IMR-90 (cell line): ENCODE measurements around the gene LRRC41. TPM values are rescaled to one million over a fixed set of nuclear protein-coding genes. Genes with fewer than 3 reads are reported as not detected.
A peak's percentile ranks its signal among the peaks of the same experiment; 100 is the strongest.

ENCODE experiments used
- ATAC-seq: fragments of 200-7000 bp; cut with Tn5 transposase; 2 replicates; pipeline ENCODE4 v1.9.1; 2020; ENCODE audit warnings: low read depth, mild to moderate bottlenecking, moderate library complexity
- BruUV-seq: library from RNA; stranded (reverse); fragments of 400-500 nt; replicated peaks from 2 replicates; lab custom pipeline; 2021; lab: Mats Ljungman, UMichigan
- CTCF ChIA-PET: fragments of 300-600 bp; formaldehyde crosslinking; extraction: SDS; loops from one replicate; lab custom pipeline; 2021; ENCODE audit warnings: antibody characterized with exemption; lab: Yijun Ruan, JAX
- POLR2A ChIA-PET: fragments of 300-600 bp; sonication (Branson Sonifier 250); formaldehyde crosslinking; loops from one replicate; lab custom pipeline; 2022; ENCODE audit warnings: antibody characterized with exemption; ENCODE audit not compliant: unreplicated experiment; lab: Charles Lee
- DNase-seq: peaks from one replicate; pipeline ENCODE4 v3.0.0; 2013
- H2AFZ ChIP-seq: replicated peaks from 2 replicates; pipeline ENCODE3; 2013; ENCODE audit warnings: low read length, mild to moderate bottlenecking; ENCODE audit not compliant: poor library complexity
- H2AK5ac ChIP-seq: 2 replicates; pipeline ENCODE4 v1.6.1; 2013; ENCODE audit warnings: low read depth, low read length, inconsistent platforms
- H2AK9ac ChIP-seq: replicated peaks from 2 replicates; pipeline ENCODE3; 2013; ENCODE audit warnings: mild to moderate bottlenecking, low read depth, low read length, moderate library complexity; ENCODE audit not compliant: poor library complexity
- H2BK120ac ChIP-seq: 2 replicates; pipeline ENCODE4 v1.6.1; 2013; ENCODE audit warnings: low read depth, low read length, inconsistent platforms
- H2BK15ac ChIP-seq: 3 replicates; pipeline ENCODE4 v1.6.1; 2013; ENCODE audit warnings: low read depth, low read length, inconsistent platforms
- H2BK20ac ChIP-seq: 2 replicates; pipeline ENCODE4 v1.6.1; 2013; ENCODE audit warnings: low read depth, mild to moderate bottlenecking, inconsistent platforms, low read length, moderate library complexity
- H2BK5ac ChIP-seq: 2 replicates; pipeline ENCODE4 v1.6.1; 2013; ENCODE audit warnings: mild to moderate bottlenecking, low read depth, low read length, inconsistent platforms; ENCODE audit not compliant: poor library complexity, severe bottlenecking
- H3K14ac ChIP-seq: replicated peaks from 2 replicates; pipeline ENCODE4 v1.6.1; 2013; ENCODE audit warnings: low read depth, low read length, inconsistent platforms
- H3K18ac ChIP-seq: 2 replicates; pipeline ENCODE4 v1.6.1; 2013; ENCODE audit warnings: low read depth, low read length, control low read depth
- H3K23ac ChIP-seq: 2 replicates; pipeline ENCODE4 v1.6.1; 2013; ENCODE audit warnings: low read depth, low read length, inconsistent platforms
- H3K27ac ChIP-seq: 2 replicates; pipeline ENCODE4 v1.5.1; 2013; ENCODE audit warnings: mild to moderate bottlenecking, control low read depth, low read length; ENCODE audit not compliant: insufficient read depth
- H3K27me3 ChIP-seq: 2 replicates; pipeline ENCODE4 v1.6.1; 2013; ENCODE audit warnings: low read length; ENCODE audit not compliant: control insufficient read depth, insufficient read depth
- H3K36me3 ChIP-seq: 2 replicates; pipeline ENCODE4 v1.6.1; 2013; ENCODE audit warnings: low read length, mixed read lengths; ENCODE audit not compliant: control insufficient read depth, insufficient read depth
- H3K4ac ChIP-seq: 2 replicates; pipeline ENCODE4 v1.6.1; 2013; ENCODE audit warnings: low read depth, low read length, inconsistent platforms
- H3K4me1 ChIP-seq: 2 replicates; pipeline ENCODE4 v1.6.1; 2013; ENCODE audit warnings: low read length, mixed read lengths; ENCODE audit not compliant: control insufficient read depth, insufficient read depth
- H3K4me2 ChIP-seq: 2 replicates; pipeline ENCODE4 v1.6.1; 2013; ENCODE audit warnings: low read depth, mild to moderate bottlenecking, control low read depth, low read length, moderate library complexity
- H3K4me3 ChIP-seq: 2 replicates; pipeline ENCODE4 v1.5.1; 2013; ENCODE audit warnings: low read depth, mild to moderate bottlenecking, control low read depth, low read length, moderate library complexity; ENCODE audit not compliant: insufficient read depth
- H3K56ac ChIP-seq: 2 replicates; pipeline ENCODE4 v1.6.1; 2013; ENCODE audit warnings: low read length, inconsistent platforms; ENCODE audit not compliant: insufficient read depth; ENCODE audit errors: extremely low read depth
- H3K79me1 ChIP-seq, 2 experiments: 2 replicates each; pipeline ENCODE4 v1.6.1; 2013; ENCODE audit warnings: low read length in 2 of 2, inconsistent platforms in 1 of 2, low read depth in 1 of 2
- H3K9ac ChIP-seq: 2 replicates; pipeline ENCODE4 v1.6.1; 2013; ENCODE audit warnings: low read depth, low read length, control low read depth
- H3K9me1 ChIP-seq: 2 replicates; pipeline ENCODE4 v1.6.1; 2013; ENCODE audit warnings: low read length, inconsistent platforms; ENCODE audit not compliant: insufficient read depth
- H3K9me3 ChIP-seq: 2 replicates; pipeline ENCODE4 v1.6.1; 2013; ENCODE audit warnings: low read length; ENCODE audit not compliant: control insufficient read depth, insufficient read depth
- H4K20me1 ChIP-seq: 2 replicates; pipeline ENCODE4 v1.6.1; 2013; ENCODE audit warnings: low read length, inconsistent platforms; ENCODE audit not compliant: insufficient read depth
- H4K5ac ChIP-seq: 2 replicates; pipeline ENCODE4 v1.6.1; 2013; ENCODE audit warnings: mild to moderate bottlenecking, low read depth, low read length, control low read depth
- H4K8ac ChIP-seq, 2 experiments: 2 replicates each; pipeline ENCODE4 v1.6.1; 2013; ENCODE audit warnings: low read depth in 2 of 2, low read length in 2 of 2, control low read depth in 1 of 2, inconsistent platforms in 1 of 2
- H4K91ac ChIP-seq: 2 replicates; pipeline ENCODE4 v1.6.1; 2013; ENCODE audit warnings: low read depth, low read length, inconsistent platforms; ENCODE audit not compliant: insufficient read depth
- CEBPB ChIP-seq: IDR thresholded peaks from 2 replicates; pipeline ENCODE4 v1.6.1; 2012; ENCODE audit warnings: low read depth, low read length, improper control_type of control experiment
- CHD1 ChIP-seq: IDR thresholded peaks from 2 replicates; pipeline ENCODE4 v1.6.1; 2012; ENCODE audit warnings: low read depth, low read length, improper control_type of control experiment
- POLR2A ChIP-seq: IDR thresholded peaks from 2 replicates; pipeline ENCODE4 v1.6.1; 2012; ENCODE audit warnings: mild to moderate bottlenecking, low read depth, low read length
- WGBS, 2 experiments: methylation state at CpG; one replicate each; pipeline versions ENCODE4 v1.1.5 to v1.1.7; 2013; ENCODE audit warnings: missing lambda C conversion rate in 2 of 2; ENCODE audit not compliant: insufficient read length in 1 of 2; ENCODE audit errors: extremely low coverage in 2 of 2; 5-methylcytosine and 5-hydroxymethylcytosine counted together
- dilution Hi-C: fragments of 300-500 bp; cut with HindIII; formaldehyde crosslinking; loops from one replicate; pipeline ENCODE4 v1.14.3; 2018; ENCODE audit warnings: low sequenced_read_pairs; ENCODE audit not compliant: unreplicated experiment
- in situ Hi-C: fragments of 300-500 bp; cut with MboI; formaldehyde crosslinking; loops from 3 replicates; pipeline ENCODE4 v1.14.3; 2019; ENCODE audit warnings: low sequenced_read_pairs, inconsistent platforms, mixed read lengths
- intact Hi-C: fragments of 100-400 bp; cut with micrococcal nuclease; formaldehyde crosslinking; loops from 2 replicates; pipeline ENCODE4 v1.10.0; 2022
- polyA plus RNA-seq, 3 experiments: library from polyadenylated mRNA; depleted of rRNA; stranded (reverse); fragments of >200 nt; gene quantifications; 2 replicates each; pipeline ENCODE4 v1.2.3, GENCODE V29; 2012; ENCODE audit warnings: low replicate concordance in 1 of 3
- total RNA-seq: library from RNA; depleted of rRNA; stranded (reverse); fragments of >200 nt; gene quantifications from 2 replicates; pipeline ENCODE4 v1.2.3, GENCODE V29; 2012
- TF ChIP-seq, protein P1 (sequence below): conservative IDR thresholded peaks from 2 replicates; pipeline ENCODE4 v1.5.1; 2012; ENCODE audit warnings: mild to moderate bottlenecking, low read depth, low read length, improper control_type of control experiment

Gene LRRC41
- total and polyA plus RNA-seq, 2 of the 4 experiments (the other 2 are of a cell fraction): 67.6 to 83.2 TPM

DNA sequence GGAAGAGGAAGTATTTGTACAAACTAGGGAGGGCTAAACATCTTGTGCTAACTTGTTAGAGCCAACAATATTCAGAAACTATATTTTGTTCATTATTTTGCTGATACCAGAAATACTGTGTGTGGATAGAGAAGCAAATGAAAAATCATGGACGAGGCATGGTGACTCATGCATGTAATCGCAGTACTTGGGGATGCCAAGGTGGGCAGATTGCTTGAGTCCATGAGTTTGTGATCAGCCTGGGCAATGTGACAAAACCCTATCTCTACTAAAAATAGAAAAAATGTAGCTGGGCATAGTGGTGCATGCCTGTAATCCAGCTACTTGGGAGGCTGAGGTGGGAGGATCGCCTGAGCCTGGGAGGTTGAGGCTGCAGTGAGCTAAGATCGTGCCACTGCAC lies 13.4 kb downstream of the LRRC41 start:
- no peaks in the 10 kb centered on the region for H3K27me3 ChIP-seq
- no peak overlapping the region for H2AK9ac ChIP-seq
- no peak overlapping the region for H2BK15ac ChIP-seq
- in situ Hi-C loops (no loop called here), intact Hi-C loops (no loop called here), dilution Hi-C loops (no loop called here)
- no peak overlapping the region for H3K4ac ChIP-seq
- TF ChIP-seq, protein P1, sequence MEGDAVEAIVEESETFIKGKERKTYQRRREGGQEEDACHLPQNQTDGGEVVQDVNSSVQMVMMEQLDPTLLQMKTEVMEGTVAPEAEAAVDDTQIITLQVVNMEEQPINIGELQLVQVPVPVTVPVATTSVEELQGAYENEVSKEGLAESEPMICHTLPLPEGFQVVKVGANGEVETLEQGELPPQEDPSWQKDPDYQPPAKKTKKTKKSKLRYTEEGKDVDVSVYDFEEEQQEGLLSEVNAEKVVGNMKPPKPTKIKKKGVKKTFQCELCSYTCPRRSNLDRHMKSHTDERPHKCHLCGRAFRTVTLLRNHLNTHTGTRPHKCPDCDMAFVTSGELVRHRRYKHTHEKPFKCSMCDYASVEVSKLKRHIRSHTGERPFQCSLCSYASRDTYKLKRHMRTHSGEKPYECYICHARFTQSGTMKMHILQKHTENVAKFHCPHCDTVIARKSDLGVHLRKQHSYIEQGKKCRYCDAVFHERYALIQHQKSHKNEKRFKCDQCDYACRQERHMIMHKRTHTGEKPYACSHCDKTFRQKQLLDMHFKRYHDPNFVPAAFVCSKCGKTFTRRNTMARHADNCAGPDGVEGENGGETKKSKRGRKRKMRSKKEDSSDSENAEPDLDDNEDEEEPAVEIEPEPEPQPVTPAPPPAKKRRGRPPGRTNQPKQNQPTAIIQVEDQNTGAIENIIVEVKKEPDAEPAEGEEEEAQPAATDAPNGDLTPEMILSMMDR: no peak
- no peak for TF ChIP-seq CEBPB
- no peak for TF ChIP-seq CHD1
- TF ChIP-seq POLR2A: no peak
- peaks cover 25% of the 10 kb centered on the region for H4K20me1 ChIP-seq
- H2AFZ ChIP-seq: no peak overlapping the region
- BruUV-seq: no TSS peak
- no peak overlapping the region for H2BK5ac ChIP-seq
- no peak overlapping the region for H3K56ac ChIP-seq
- no peak overlapping the region for H3K9ac ChIP-seq
- no peak overlapping the region for H2AK5ac ChIP-seq
- peak overlapping the region; percentile 58; the same call in 1 of the 2 replicates for H3K14ac ChIP-seq
- H3K23ac ChIP-seq: no peak overlapping the region
- H3K9me1 ChIP-seq: peaks cover 7% of the 10 kb centered on the region
- H3K4me1 ChIP-seq: peaks cover 10% of the 10 kb centered on the region
- no peak overlapping the region for H3K4me2 ChIP-seq
- POLR2A ChIA-PET: no interaction called here
- H3K79me1 ChIP-seq: peaks cover 31 to 66% of the 10 kb centered on the region in 2 experiments
- H3K36me3 ChIP-seq: peaks cover 39% of the 10 kb centered on the region
- no peak overlapping the region for H3K27ac ChIP-seq
- no peak overlapping the region for H3K18ac ChIP-seq
- DNase-seq: peak; percentile 31
- H2BK20ac ChIP-seq: no peak overlapping the region
- no peak overlapping the region for H4K8ac ChIP-seq
- CTCF ChIA-PET: interaction anchor here (1.1 kb wide), 1 partner anchor 45 kb away, joined by 4 read pairs; no protein-coding TSS in a partner anchor
- no CpG with 5 or more reads among the region's 4 CpGs for WGBS, 2 experiments
- no peak overlapping the region for H2BK120ac ChIP-seq
- no peaks in the 10 kb centered on the region for H3K9me3 ChIP-seq
- no peak for ATAC-seq
- H4K5ac ChIP-seq: no peak overlapping the region
- H3K4me3 ChIP-seq: no peak overlapping the region
- H4K91ac ChIP-seq: no peak overlapping the region
